NCI-H460 (cell line): ENCODE data around the gene GLO1. TPM values are rescaled to one million over a fixed set of nuclear protein-coding genes. Genes with fewer than 3 reads are reported as not detected.
"Not testable (repeated sequence)": the region's sequence is repeated elsewhere in the genome, so short reads cannot be mapped to it uniquely, and the experiment has no call there.

ENCODE experiments used
- DNase-seq: peaks from one replicate; pipeline ENCODE4 v3.0.0-alpha.2; 2016; ENCODE audit warnings: low read depth; ENCODE audit errors: extremely low read depth
- total RNA-seq: library from RNA; depleted of rRNA; stranded (reverse); fragments of >200 nt; shearing (Covaris generic); gene quantifications from 2 replicates; pipeline ENCODE4 v1.2.3, GENCODE V29; 2014

The GLO1 gene
- total RNA-seq, 1 experiment from 2014 or later: 218 TPM

DNA sequence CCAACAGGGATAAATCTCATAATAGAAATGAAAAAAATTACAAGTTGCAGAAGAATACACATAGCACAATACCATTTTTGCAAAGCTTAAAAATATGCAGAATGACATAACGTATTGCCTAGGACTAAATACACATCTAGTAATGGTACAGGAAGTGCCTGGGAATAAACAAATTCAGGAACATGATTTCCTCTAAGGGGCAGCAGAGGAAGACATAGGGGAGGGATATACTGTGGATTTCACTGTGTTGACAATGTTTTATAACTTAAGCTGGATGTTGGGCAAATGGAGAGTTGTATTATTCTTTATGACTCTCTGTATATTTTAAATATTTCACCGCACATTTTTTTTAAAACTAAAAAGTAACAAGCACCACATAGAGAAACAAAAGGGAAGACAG lies 5.6 kb upstream of the GLO1 start:
- DNase-seq: no peak

DNA sequence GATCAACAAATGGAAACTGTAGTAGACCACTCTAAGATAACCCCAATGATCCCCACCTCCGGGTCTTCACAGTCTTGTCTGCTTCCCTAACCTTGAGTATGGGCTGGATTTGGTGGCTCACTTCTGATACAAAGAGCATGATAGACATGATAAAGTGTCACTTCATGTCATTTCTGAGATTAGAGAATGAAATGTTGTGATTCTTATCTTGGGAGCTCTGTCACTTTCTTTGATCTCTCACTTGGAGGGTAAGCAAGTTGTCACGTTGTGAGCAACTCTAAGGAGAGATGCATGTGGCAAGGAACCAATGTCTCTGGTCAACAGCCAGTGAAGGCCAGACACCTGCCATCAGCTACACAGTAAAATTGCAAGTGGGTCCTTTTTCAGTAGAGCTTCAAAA lies 3.0 kb upstream of the GLO1 start:
- DNase-seq: no peak

DNA sequence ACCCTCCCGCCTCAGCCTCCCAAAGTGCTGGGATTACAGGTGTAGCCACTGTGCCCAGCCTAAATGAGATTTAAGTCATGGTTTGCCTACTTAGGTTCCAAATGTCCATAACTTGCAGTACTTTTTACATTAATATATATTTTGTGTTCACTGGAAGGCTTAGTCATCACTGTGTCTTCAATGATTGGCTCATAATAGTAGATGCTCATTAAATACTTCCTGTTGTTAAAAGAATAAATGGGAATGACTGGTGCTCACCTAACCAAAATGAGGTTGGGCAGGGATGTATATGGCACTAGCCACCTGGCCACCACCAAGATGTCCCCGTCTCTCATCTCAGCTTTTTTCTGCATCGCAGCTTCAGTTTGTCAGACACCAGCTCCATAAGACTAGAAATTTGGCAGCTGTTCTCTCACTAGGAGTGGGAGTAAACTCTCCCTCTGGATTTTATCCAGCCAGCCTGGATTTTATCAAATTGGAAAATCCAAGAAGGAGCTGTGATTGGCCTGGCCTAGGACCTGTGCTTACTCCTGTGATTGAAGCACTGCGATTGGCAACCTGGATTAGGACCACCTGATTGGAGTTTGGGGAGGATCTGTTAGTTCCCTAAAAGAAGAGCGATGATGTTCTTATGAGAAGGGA lies 1.1 kb upstream of the GLO1 start:
- DNase-seq: no peak

DNA sequence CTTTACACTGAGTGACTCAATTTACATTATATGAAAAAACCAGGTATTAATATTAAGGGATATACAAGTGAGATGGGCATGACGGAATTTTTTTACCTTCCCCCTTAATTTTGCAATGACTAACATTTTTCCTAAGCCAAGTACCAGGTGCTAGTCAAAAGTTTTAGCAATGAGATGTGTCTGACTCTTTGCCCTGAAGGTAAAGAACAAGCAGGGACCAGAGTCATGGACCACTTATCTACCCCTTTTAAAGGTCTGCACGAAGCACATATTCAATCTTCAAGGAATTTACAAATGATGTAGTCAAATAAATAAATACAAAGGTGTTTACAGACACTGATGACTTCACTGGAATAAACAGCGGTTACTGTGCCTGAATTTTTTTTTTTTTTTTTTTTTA lies 1.4 kb downstream of the GLO1 start:
- no peak for DNase-seq

DNA sequence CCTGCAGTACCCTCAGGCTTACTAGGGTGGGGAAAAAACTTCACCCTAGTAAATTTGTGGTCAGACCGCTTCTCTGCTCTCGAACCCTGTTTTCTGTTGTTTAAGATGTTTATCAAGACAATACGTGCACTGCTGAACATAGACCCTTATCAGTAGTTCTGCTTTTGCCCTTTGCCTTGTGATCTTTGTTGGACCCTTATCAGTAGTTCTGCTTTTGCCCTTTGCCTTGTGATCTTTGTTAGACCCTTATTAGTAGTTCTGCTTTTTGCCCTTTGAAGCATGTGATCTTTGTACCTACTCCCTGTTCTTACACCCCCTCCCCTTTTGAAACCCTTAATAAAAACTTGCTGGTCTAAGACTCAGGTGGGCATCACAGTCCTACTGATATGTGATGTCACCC lies 3.2 kb downstream of the GLO1 start:
- DNase-seq: not testable (repeated sequence)

- DNase-seq: no peak
Measured at GRCh38 chr6:38697846-38698245, 5.1 kb downstream of the GLO1 start.

- no peak for DNase-seq
Measured at GRCh38 chr6:38696345-38696744, 6.6 kb downstream of the GLO1 start.

DNA sequence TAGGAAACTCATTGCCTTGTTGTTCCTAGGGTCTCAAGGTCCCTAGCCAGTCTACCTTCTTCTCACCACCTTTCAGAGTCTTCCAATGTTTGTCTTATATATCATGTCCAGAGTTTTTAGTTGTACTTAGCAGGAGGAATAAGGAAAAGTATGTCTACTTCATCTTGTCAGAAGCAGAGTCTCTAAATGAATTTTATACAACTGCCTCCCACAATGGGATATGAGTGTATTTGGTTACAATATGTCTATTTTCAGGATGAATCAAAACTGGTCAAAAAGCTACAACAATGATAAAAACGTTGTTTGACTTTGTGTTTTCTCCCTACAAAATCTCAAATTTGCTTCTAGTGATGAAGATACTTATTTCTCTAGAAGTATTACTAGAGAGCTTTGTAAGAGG lies 7.0 kb downstream of the GLO1 start:
- DNase-seq: no peak

- no peak for DNase-seq
Measured at GRCh38 chr6:38695227-38695900, 7.6 kb downstream of the GLO1 start.

GRCh38 chr6:38688579-38689087 lies 14.3 kb downstream of the GLO1 start:
- DNase-seq: no peak

- no peak for DNase-seq
Measured at GRCh38 chr6:38687549-38687948, 15.4 kb downstream of the GLO1 start.

DNA sequence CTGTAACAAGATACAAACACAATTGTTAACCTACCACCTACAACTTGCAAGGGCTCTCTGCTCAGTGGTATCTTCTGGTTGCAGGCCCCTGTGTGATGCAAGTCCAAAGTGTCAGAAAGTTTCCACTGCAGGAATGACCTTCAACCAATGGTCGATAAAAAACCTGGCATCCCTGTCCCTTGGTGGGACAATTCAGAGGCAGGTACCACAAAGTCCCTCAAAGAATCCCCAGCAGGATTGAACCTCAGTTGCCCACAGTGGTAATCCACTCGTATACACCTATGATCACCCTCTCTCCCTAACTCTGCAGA lies 15.9 kb downstream of the GLO1 start:
- no peak for DNase-seq

GRCh38 chr6:38686270-38687042 lies 16.5 kb downstream of the GLO1 start:
- no peak for DNase-seq

GRCh38 chr6:38684904-38685303 lies 18.0 kb downstream of the GLO1 start:
- DNase-seq: no peak

- no peak for DNase-seq
Measured at GRCh38 chr6:38684237-38684636, 18.7 kb downstream of the GLO1 start.

DNA sequence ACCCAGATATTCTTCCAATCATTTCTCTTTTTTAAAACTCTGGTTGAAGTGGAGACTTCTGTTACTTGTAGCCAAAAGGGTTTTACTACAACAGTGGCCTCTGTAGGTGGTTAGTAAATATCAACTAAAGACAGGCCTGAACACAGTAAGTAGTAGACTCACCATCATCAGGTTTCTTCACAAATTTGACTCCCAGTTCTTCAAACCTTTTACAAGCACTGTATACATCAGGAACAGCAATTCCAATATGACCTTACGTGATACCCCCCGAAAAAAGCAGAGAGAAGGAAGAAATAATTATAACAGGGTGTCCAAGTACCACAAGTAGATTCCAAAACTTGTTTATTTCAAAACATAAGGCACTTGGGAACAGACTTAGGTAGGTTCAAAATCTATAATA lies 21.1 kb downstream of the GLO1 start:
- DNase-seq: no peak

DNA sequence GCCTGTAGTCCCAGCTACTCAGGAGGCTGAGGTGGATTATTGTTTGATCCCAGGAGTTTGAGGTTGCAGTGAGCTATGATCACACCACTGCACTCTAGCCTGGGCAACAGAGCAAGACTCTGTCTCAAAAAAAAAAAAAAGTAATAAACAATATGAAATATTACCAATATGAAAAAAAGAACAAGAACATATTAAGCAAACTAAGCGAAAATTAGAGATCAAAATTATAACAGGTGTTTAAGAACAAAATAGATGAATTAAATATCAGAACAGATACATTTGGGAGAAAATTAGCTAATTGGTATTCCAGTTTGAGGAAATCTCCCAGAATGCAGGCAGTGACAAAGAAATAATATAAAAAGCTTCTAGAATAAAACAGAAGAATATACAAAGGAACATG lies 23.3 kb downstream of the GLO1 start:
- DNase-seq: no peak

GRCh38 chr6:38678178-38678760 lies 24.7 kb downstream of the GLO1 start:
- no peak for DNase-seq

DNA sequence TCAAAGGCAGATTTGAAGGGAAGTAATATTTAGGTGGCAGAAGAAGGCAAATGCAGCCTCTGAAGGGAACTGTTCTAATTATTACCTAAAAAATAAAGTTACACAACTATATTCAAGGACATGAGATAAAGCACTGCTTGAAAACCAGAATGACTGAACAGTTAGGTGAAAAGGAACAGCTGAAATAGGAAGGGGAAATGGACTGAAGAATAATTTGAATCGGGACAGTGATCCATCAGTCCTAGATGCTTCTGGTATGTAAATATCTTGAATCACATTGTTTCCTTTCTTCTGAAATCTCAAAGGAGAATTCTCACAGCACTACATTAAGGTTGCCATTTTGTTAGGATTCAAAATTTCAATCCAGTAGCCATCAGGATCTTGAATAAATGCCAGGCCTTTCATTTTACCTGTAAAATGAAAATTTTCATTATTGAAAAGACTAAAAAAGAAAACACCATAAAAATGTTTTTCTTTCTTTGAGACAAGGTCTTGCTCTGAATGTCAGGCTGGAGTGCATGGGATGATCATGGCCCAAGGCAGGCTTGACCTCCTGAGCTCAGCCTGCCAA lies 25.9 kb downstream of the GLO1 start:
- DNase-seq: no peak

GRCh38 chr6:38676236-38676973 lies 26.5 kb downstream of the GLO1 start:
- DNase-seq: no peak
